GM21825 (cell line): Measurements from ENCODE around the gene MLC1.
"Not testable (repeated sequence)": the region's sequence is repeated elsewhere in the genome, so short reads cannot be mapped to it uniquely, and the experiment has no call there.

Experiments used
- ATAC-seq: cut with Tn5 transposase; IDR thresholded peaks from one replicate; pipeline ENCODE4 v1.9.1; 2021; ENCODE audit warnings: mild to moderate bottlenecking, moderate library complexity; ENCODE audit not compliant: unreplicated experiment

Gene MLC1

DNA sequence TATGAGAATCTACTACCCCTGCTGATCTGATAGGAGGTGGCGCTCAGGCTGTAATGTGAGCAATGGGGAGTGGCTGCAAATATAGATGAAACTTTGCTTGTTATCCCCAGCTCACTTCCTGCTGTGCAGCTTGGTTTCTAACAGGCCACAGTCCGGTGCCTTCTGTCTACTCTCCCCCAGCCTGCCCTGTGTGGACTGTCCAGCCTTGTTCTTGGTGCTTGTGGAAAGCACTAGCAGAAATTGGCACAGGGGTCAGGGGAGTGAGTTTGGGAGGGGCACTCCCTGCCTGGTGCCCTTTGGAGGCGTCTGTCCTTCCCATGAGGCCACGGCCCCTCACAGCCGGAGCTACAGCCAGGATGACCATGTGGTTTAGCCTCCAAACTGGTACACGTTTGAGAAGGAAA, 18.9 kb upstream of the MLC1 start:
- ATAC-seq: no peak

DNA sequence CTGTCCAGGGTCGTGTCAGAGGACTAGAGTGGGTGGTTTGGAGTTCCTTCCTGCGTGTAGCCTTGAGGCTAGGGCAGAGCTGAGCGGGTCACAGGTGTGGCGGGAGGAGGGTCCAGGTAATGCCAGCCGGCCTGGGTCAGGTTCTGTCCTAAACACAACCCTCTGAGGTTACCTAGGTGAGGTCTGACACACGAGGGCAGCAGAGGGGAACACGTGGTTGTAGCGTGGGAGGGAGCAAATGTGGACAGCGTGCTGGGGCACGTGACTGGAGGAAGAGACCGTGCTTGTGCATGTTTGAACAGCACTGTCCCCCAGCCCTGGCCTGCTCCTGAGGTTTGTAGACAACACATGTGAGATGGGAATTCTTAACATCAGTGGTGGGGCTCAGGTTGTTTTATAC, 17.7 kb upstream of the MLC1 start:
- ATAC-seq: no peak

DNA sequence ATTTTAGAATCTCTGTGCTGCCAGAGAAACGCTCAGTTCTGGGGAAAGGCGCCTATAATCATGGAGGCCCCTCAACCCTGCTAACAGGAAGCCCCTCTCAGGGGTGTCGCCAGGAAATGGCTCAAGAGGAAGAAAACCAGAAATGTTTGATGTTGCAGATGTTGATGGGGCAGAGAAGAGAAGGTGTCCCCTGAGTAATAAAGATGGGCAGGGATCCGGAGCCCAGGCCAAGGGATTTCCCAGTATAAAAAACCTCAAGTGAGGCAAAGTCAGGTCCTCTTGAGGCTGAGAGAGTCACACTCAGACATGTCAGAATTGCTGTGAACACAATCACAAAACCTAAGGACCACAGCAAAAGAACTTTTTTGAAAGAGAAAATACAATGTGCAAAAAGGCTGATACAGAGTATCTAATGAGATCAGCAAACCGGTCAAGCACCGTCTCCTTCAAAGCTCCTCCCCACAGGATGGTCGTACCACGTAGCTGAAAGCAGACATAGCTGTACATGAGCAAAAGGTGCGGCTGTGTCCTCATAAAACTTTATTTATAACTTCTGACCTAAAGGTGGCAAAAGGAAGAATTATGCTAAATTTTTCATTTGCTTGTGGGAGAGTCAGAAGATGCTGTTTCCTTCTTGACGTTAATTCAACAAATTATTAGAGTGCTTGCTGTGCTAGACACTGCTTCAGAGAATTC, 16.8 kb upstream of the MLC1 start:
- no peak for ATAC-seq

DNA sequence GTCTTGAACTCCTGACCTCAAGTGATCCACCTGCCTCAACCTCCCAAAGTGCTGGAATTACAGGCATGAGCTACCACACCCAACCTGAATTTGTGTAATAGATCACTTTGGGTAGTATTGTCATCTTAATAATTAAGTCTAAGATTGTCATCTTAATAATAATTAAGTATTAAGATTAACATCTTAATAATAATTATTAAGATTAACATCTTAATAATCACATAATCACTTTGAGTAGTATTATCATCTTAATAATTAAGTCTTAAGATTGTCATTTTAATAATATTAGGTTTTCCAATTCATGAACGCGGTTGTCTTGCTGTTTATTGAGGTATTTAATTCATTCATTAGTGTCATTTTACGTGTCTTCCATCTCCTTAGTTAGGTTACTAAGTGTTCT, 12.8 kb upstream of the MLC1 start:
- ATAC-seq: no peak

DNA sequence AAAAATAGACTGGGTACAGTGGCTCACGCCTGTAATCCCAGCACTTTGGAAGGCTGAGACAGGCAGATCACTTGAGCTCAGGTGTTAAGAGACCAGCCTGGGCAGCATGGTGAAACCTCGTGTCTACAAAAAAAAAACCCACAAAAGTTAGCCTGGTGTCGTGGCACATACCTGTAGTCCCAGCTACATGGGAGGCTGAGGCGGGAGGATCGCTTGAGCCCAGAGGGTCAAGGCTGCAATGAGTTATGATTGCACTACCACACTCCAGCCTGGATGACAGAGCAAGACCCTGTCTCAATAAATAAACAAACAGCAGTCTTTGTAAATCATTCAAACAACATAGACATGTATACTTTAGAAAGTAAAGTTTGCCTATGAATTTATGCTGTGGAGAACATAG, 7.1 kb upstream of the MLC1 start:
- ATAC-seq: no peak

DNA sequence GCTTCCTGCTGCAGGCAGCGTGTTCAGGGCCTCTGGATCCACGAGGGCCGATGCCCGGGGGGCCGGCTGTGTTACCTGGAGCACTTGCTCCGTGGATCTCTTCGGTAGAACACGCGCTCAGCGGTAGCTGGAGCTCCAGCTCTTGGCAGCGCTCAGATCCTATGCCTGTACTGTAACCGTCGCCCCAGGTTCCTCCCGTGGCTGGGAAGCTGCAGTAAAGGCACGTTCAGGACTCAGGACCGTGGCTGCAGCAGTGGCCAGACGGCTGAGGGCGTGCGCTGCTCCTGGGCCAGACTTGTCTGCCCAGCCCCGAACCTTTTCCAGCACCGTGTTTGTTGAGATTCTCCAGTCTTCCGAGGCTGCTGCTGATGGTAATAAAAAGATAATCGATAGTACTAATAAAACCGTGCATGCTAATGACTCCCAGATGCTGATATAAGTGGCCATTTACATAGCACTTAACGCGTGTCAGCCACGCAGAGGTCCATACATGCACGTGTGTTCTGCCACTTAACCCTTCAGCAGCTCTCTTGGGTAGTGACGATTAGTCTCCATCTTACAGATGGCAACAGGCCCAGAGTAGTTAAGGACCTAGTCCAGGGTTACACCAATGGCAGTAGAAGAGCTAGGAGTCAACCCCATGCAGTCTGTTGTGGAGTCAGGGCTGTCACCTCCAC, 6.0 kb upstream of the MLC1 start:
- ATAC-seq: no peak

- ATAC-seq: no peak
These were observed 5.1 kb upstream of the MLC1 start for GRCh38 chr22:50090412-50090714.

DNA sequence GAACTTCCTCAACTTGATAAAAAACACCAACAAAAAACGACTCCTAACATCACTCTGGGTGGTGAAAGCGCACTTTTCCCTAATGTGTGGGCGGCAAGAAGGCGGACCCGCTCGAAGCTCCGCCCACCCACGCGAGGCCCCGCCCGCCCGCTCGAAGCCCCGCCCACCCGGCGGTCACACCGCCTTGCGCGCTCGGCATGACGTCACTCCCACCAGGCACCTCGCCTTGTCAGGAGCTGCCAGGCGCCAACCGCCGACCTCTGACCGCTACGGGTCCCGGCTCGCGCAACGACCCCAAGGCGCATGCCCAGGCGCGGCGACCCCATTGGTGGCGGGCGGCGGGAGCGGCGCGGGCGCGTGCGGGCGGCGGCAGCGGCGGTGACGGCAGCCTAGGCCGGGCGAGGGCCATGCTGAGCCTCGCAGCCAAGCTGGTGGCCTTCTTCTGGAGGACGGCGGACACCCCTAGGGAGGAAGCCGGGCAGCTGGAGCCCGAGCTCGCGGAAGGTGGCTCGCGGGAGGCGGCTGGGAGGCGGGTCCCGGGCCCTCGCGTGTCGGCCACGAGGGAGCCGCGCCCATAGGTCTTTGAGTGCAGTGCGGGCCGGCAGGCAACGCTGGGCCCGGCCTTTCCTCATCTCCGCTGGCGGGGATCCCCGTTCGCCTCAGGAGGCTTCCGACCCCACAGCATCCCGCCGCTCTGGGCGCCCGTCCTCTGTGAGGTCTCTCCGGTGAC, 4.6 kb upstream of the MLC1 start, which contains the start of gene MOV10L1:
MOV10L1 (plus strand) TSS at position 325 of the 730 bp plus-strand sequence; CDS start at position 408, 83 bp downstream.
- ATAC-seq: no peak

- ATAC-seq: no peak
These were observed 4.0 kb upstream of the MLC1 start for GRCh38 chr22:50089231-50089630.

GRCh38 chr22:50088096-50088495, 2.9 kb upstream of the MLC1 start:
- ATAC-seq: no peak

GRCh38 chr22:50087646-50088045, 2.4 kb upstream of the MLC1 start:
- ATAC-seq: no peak

- not testable (repeated sequence) for ATAC-seq
These were observed 1.7 kb upstream of the MLC1 start for GRCh38 chr22:50086975-50087374.

GRCh38 chr22:50086526-50086925, 1.3 kb upstream of the MLC1 start:
- ATAC-seq: no peak

DNA sequence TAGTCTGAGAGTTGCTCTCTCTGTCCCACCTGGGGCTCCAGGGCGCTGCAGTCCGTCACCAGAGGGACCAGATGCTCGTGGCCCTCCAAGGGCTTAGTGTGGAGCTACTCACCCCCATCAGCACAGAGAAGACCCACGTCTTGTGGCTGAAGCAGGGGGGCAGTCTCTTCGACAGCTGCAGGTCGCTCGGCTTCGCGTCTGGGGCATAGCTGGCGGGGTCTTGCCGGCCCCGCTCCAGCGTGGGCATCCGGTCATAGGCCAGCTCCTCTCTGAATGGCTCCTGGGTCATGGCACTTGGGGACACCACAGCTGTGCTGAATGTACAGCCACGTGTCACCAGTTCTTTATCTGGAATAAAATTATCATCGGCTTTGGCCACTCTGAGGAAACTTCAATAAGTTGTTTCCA, 608 bp downstream of the MLC1 start:
- no peak for ATAC-seq

DNA sequence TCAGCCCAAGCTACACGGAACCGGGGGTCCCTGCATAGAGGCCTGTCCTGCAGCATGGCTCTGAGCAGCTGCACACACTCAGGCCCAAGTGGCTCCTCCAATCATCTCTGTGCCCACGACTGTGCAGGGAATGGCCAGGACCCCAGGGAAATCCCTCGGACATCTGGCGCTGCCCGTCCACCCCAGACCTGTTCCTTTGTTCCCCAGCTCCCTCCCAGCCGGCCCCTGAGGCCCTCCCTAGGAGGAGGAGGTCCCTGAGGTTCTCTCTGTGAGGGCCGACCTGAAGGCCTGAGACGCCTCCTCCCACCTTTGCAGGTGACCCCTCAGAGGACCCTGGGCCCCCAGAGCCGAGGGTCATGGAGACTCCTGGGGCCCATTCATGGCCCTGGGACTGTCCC, 1.1 kb downstream of the MLC1 start:
- ATAC-seq: no peak

DNA sequence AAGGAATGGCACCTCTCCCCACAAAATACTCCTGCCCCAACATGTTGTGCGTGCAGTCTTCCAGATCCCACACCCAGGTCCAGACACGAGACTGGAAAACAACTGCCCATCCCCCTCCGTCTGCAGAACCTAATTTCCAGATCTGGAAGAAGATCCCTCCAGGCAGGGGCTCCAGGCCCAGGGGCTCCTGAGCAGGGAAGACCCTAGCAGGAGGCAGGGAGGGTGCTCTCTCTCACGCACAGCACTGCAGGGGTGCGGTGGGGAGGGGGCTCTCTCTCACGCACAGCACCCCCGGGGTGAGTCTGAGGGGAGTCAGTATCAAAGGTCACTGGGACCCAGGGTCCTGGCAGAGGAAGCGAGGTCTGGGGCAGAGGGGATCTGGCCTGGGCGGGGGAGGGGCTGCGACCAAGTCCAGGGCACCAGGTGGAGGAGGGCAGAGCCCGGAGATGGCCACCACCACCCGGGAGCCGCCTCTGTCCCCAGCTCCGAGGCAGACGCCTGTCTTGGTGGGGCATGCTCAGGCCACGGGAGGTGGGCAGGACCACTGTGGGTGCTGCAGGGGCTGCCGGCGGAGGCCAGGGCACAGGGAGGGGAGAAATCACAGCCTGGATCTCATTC, 1.7 kb downstream of the MLC1 start:
- no peak for ATAC-seq

- ATAC-seq: no peak
These were observed 2.2 kb downstream of the MLC1 start for GRCh38 chr22:50082961-50083461.

- ATAC-seq: no peak
These were observed 3.0 kb downstream of the MLC1 start for GRCh38 chr22:50082197-50082715.

GRCh38 chr22:50081426-50082196, 3.6 kb downstream of the MLC1 start:
- ATAC-seq: no peak

DNA sequence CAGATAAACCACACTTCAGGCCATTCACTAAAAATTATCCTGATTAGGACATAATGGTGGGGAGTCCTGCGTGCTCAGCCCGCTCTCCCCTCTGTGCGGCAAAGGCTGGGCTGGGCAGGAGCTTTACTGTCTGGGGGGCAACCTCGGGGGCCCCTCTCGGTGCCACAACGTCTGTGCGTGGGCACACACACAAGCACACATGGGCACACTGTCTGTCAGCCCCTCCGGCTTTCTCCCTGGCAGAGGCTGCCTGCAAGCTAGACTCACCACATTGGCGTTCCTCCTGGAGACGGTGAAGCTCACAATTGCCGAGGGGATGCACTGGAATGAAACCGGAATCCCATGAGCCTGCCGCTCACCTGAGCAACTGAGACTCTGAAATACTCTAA, 5.2 kb downstream of the MLC1 start:
- no peak for ATAC-seq

DNA sequence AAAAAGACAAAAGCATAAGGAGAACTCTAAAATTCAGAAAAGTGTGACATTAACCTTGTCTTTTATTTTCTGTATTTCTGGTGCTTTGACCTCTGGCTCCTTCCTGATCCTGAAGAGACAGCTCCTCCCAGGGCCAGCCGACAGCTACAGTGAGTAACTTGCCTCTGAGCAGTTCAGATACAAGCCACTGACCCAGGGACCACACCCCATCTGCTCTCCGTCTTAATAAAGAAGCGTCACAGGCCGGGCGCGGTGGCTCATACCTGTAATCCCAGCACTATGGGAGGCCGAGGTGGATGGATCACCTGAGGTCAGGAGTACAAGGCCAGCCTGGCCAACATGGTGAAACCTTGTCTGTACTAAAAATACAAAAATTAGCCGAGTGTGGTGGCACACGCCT, 6.5 kb downstream of the MLC1 start:
- ATAC-seq: no peak
